Measurements from ENCODE around the gene ASAH2. TPM values are rescaled to one million over a fixed set of nuclear protein-coding genes. Genes with fewer than 3 reads are reported as not detected.

ASAH2 gene
- total RNA-seq, 1 experiment from 2014 or later = 4.6 TPM

DNA sequence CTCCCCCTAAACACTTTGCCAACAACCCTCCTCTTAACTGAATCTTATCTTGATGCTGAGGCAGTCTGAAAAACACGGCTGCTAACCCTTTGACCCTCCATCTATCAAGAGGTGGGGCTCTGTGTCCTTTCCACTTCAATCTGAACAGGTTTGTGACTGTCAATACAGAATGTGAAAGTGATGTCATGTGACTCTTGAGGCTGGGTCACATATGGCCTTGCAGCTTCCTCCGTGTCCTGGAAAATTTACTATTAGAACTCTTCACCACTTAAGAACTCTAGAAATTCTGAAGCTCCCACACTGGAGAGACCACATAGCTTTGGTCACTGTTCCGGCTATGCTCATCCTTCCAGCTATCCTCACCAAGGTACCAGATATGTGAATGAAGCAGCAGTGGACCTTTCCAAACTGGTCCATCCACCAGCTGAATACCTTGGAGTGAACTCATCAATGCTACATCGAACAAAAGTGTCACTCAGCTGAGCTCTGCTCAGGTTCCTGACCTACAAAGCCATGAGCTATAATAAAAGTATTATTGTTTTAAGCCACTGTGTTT, 30.7 kb upstream of the ASAH2 start:
- no peak overlapping the region for H2AK5ac ChIP-seq (ENCODE audit: insufficient read length, low read length)
- Mint-ChIP-seq H3K4me3 (no peak overlapping the region), H3K36me3 (ENCODE audit: insufficient read depth in 1 of 3, low read depth in 3 of 3) (no peaks in the 10 kb centered on the region), H3K4me1 (peaks cover 7 to 9% of the 10 kb centered on the region in 2 experiments), H3K27ac (no peak overlapping the region), H3K27me3 (ENCODE audit: low read depth) (peaks cover 5% of the 10 kb centered on the region), H3K9me3 (no peaks in the 10 kb centered on the region)
- no peaks in the 10 kb centered on the region for H3K23me2 ChIP-seq (ENCODE audit: insufficient read length, low read depth, low read length, poor library complexity, severe bottlenecking)
- H3K56ac ChIP-seq (ENCODE audit: insufficient read length, low read depth, low read length) = no peak overlapping the region
- no peak overlapping the region for H3K9ac ChIP-seq (ENCODE audit: extremely low read depth, insufficient read length, low read length)
- no peaks in the 10 kb centered on the region for H3K9me3 ChIP-seq (ENCODE audit: control insufficient read depth, low read depth, low read length)
- no peak overlapping the region for H2BK5ac ChIP-seq (ENCODE audit: insufficient read length, low read length)
- H3K4me2 ChIP-seq (ENCODE audit: insufficient read depth, insufficient read length, low read length) = no peak overlapping the region
- no peaks in the 10 kb centered on the region for H3K27me3 ChIP-seq (ENCODE audit: insufficient read depth, low read length)
- H3K79me1 ChIP-seq (ENCODE audit: insufficient read depth, low read depth, low read length, poor library complexity, severe bottlenecking) = no peaks in the 10 kb centered on the region
- H3K79me2 ChIP-seq (ENCODE audit: insufficient read depth, low read length) = no peaks in the 10 kb centered on the region
- TF ChIP-seq, protein P1, sequence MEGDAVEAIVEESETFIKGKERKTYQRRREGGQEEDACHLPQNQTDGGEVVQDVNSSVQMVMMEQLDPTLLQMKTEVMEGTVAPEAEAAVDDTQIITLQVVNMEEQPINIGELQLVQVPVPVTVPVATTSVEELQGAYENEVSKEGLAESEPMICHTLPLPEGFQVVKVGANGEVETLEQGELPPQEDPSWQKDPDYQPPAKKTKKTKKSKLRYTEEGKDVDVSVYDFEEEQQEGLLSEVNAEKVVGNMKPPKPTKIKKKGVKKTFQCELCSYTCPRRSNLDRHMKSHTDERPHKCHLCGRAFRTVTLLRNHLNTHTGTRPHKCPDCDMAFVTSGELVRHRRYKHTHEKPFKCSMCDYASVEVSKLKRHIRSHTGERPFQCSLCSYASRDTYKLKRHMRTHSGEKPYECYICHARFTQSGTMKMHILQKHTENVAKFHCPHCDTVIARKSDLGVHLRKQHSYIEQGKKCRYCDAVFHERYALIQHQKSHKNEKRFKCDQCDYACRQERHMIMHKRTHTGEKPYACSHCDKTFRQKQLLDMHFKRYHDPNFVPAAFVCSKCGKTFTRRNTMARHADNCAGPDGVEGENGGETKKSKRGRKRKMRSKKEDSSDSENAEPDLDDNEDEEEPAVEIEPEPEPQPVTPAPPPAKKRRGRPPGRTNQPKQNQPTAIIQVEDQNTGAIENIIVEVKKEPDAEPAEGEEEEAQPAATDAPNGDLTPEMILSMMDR (conservative IDR thresholded peaks at IDR 0.05) = no peak
- H3K23ac ChIP-seq (ENCODE audit: insufficient read length, low read depth, low read length) = no peak overlapping the region
- H2BK15ac ChIP-seq (ENCODE audit: low read depth, low read length) = no peak overlapping the region
- no CpG with 5 or more reads among the region's 4 CpGs for WGBS (ENCODE audit: extremely low coverage, insufficient read length, low lambda C conversion rate)
- DNase-seq = no peak
- H3K4me1 ChIP-seq (ENCODE audit: insufficient read depth, low read length) = no peaks in the 10 kb centered on the region
- no peak overlapping the region for H2BK20ac ChIP-seq (ENCODE audit: low read depth, low read length, poor library complexity, severe bottlenecking)
- H2BK120ac ChIP-seq (ENCODE audit: low read depth, low read length, poor library complexity, severe bottlenecking) = no peak overlapping the region
- no peak overlapping the region for H3K27ac ChIP-seq (ENCODE audit: insufficient read length, low read depth, low read length)
- H2AFZ ChIP-seq (ENCODE audit: low read length) = no peak overlapping the region
- H3T11ph ChIP-seq (ENCODE audit: low read length) = no peak overlapping the region
- no peak overlapping the region for H3K14ac ChIP-seq (ENCODE audit: insufficient read depth, low read length)
- no peak overlapping the region for H4K5ac ChIP-seq (ENCODE audit: insufficient read length, low read depth, low read length)
- no peak overlapping the region for H2BK12ac ChIP-seq (ENCODE audit: insufficient read length, low read depth, low read length)
- H3K4ac ChIP-seq (ENCODE audit: low read depth, low read length) = no peak overlapping the region
- H3K18ac ChIP-seq (ENCODE audit: insufficient read length, low read depth, low read length) = no peak overlapping the region
- H4K20me1 ChIP-seq (ENCODE audit: control insufficient read depth, insufficient read depth, insufficient read length) = no peaks in the 10 kb centered on the region
- H4K8ac ChIP-seq (replicated peaks; ENCODE audit: insufficient read length, low read depth, low read length) = no peak overlapping the region
- H4K91ac ChIP-seq (ENCODE audit: insufficient read length, low read depth, low read length) = no peak overlapping the region
